Measurements from ENCODE around the gene CAMK2N1.

DNA sequence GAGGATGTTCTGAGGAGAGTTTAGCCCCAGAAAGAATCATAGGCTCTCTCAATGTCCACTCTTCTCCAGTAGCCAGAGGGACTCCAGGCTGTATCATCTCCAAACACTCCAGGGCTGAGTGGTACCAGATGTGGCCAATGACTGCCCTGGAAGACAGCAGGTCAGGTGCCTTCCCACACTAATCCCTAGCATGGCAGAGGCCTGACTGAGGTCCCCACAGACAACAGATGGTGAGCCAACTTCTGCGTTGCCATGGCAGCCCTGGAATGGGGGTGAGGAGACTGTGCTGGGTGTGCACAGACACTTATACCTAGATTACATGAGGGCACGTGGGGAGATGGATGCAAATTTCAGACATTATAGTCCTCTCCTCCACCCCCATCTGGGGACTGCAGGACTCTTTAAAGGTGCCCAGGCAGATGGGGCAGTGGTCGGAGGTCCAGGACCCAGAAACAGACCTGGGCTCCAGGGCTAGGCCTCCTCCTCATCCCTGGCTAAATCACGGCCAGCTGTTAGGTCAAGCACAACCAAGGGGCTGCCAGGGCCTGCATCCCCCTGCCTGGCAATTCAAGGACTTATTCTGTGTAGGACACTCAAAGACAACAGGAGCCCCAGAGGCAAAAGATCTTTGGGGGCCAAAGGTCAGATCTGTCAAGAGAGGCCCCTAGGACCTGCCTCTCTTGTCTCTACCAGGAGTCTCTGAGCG, 42.9 kb downstream of the CAMK2N1 start:
- no peak for TF ChIP-seq CTCF (conservative IDR thresholded peaks at IDR 0.05 in 1 of 2, IDR thresholded peaks at IDR 0.05 in 1 of 2; ENCODE audit: low read depth in 1 of 2, low read length in 2 of 2)
- TF ChIP-seq EZH2 (IDR thresholded peaks at IDR 0.05; ENCODE audit: low read length, missing control alignments), result no peak
